HG03442 (cell line): ENCODE data around the gene PLA2G7.
"Not testable (repeated sequence)": the region's sequence is repeated elsewhere in the genome, so short reads cannot be mapped to it uniquely, and the experiment has no call there.

Source experiments
- ATAC-seq: cut with Tn5 transposase; IDR thresholded peaks from one replicate; pipeline ENCODE4 v1.9.1; 2021; ENCODE audit warnings: mild to moderate bottlenecking, moderate library complexity; ENCODE audit not compliant: unreplicated experiment

The PLA2G7 gene

DNA sequence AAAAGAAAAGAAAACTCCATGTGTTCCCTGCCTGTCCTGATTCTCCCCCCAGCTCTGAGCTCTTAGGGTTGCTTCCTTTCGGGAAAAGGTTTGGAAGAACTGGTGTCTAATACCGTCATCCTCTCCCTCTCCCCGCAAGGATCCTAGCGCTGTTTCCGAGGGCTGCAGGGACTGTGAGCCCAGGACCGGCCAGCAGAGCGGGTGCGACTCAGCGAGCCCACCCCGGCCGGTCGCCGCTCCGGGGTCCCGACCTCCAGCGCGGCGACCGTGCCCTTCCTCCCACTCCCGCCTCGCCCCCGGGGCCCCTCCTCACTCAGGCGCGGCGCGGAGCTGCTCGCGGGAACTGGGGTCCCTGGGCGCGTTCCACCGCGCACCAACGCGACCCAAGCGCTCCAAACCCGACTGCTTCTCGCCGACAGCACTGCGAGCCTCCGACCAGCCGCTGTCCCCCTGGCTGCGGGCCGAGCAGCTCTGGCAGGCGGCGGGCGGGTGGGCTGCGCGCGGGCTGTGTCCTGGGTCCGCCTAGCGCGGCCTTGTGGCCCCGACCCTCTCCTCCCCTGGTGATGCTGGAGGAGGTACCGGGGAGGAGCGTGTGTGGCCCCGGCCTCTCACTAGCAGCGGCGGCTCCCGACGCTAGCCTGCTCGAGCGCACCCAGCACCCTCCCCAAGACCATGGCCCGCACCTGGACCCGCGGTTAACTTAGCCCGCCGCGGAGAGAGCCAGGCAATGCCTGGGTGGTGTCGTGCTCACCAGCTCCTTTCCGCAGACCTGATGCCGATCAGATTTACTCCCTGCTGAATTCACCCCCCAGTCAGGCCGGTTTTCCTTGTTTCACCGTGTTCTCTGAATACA lies at the start of gene PLA2G7:
Gene PLA2G7 (minus strand): TSS at position 509 of the 853 bp plus-strand sequence. CDS start 12,484 bp downstream, outside the sequence.
- no peak for ATAC-seq

GRCh38 chr6:46784535-46784934 lies 49.4 kb upstream of the PLA2G7 start:
- no peak for ATAC-seq

DNA sequence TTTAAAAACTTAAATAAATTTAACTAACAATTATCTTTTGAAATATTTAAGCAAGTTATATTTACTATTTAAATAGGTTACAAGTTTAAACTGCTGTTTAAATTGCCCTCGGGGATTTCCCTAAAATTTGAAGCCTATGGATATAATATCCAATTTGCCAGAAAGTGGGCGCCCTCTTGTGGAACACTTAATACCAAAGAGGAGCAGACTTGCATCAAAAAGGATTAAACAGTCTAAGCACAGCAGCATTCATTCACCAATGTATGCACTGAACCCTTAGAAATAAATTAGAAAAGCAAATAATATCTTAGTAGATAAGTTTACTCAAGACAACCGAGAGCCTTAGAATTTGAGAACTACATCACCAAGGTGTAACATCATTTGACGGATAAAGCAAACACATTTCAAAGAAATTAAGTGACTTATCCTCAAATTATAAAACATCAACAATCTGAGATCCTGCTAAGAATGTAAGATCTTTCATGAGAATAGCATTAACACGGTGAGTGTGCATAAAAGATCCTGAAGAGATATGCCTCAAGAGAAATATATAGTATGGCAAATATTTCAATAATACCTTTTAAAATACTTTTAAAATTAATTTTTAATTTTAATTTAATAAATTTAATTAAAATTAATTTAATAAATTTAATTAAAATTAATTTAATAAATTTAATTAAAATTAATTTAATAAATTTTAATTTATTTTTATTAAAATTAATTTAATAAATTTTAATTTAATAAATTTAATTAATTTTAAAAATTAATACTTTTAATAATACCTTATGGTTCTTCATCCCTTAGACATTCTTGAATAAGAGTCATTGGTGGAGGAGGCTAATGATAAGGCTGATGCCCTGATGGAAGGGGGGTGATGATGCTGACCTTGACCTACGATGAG lies 46.6 kb upstream of the PLA2G7 start:
- ATAC-seq = no peak

- no peak for ATAC-seq
Measured at GRCh38 chr6:46777476-46778346, 42.5 kb upstream of the PLA2G7 start.

- ATAC-seq = no peak
Measured at GRCh38 chr6:46776070-46776712, 41.0 kb upstream of the PLA2G7 start.

- ATAC-seq = not testable (repeated sequence)
Measured at GRCh38 chr6:46774736-46775135, 39.6 kb upstream of the PLA2G7 start.

DNA sequence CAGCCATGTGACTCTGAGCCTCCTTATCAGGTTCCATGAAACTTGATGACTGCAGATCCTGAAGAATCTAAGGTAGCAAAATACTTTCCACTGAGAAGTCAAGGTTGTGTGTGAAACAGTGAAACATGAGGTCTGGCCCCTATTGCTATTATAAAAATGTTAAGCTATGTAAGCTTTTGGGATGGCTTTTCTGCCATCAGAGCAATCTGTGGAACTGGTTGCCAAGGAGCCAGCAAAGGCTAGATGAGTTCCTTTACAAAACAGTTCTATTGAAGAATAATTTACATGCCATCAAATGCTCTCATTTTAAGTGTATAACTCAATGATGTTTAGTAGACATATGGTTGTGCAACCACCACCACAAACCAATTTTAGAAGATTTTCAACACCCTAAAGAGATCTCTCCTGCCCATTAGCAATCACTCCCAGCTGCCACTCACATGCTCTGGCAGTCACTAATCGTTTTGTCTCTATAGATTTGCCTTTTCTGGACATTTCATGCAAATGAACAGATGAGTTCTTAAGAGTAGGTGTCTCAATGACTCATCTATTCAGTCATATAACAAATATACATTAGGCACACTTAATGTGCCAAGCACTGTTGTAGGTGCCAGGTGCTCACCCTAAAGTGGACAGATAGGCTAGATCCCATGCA lies 38.2 kb upstream of the PLA2G7 start:
- ATAC-seq = no peak

GRCh38 chr6:46772762-46773161 lies 37.6 kb upstream of the PLA2G7 start:
- peak; percentile 73 for ATAC-seq

GRCh38 chr6:46772016-46772415 lies 36.8 kb upstream of the PLA2G7 start:
- no peak for ATAC-seq

GRCh38 chr6:46764961-46765360 lies 29.8 kb upstream of the PLA2G7 start:
- no peak for ATAC-seq

DNA sequence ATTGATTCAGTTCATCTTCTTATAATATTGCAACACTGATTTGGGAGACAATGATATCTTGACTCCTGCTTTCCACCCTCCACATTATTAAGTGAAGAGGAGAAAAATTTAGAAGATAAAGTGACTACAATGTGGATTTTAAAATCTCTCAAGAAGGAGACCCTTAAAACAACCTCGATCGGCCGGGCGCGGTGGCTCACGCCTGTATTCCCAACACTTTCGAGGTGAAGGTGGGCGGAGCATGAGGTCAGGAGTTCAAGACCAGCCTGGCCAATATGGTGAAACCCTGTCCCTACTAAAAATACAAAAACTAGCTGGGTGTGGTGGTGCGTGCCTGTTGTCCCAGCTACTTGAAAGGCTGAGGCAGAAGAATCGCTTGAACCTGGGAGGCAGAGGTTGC lies 29.1 kb upstream of the PLA2G7 start:
- ATAC-seq = not testable (repeated sequence)

- ATAC-seq = no peak
Measured at GRCh38 chr6:46763466-46763865, 28.3 kb upstream of the PLA2G7 start.

GRCh38 chr6:46760925-46761324 lies 25.8 kb upstream of the PLA2G7 start:
- ATAC-seq = no peak

GRCh38 chr6:46758960-46759753 lies 24.0 kb upstream of the PLA2G7 start:
- no peak for ATAC-seq

DNA sequence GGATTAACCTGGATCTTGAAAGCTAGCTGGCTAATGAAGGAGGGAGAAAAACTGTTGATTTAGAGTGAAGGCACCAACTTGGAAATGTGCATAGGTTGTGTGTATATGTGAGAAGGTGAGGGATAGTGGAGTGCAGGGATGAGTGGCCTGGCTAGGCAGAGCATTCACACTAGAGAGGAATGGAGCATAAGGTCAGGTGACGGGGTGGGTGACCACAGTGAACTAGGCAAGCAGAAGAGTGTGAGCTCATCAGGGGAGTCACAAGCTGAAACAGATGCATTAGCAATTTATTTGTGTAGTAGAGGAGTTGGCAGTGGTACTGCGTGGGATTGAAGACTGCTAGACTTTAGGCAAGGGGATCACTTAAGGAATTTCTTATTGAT lies 22.0 kb upstream of the PLA2G7 start:
- no peak for ATAC-seq

DNA sequence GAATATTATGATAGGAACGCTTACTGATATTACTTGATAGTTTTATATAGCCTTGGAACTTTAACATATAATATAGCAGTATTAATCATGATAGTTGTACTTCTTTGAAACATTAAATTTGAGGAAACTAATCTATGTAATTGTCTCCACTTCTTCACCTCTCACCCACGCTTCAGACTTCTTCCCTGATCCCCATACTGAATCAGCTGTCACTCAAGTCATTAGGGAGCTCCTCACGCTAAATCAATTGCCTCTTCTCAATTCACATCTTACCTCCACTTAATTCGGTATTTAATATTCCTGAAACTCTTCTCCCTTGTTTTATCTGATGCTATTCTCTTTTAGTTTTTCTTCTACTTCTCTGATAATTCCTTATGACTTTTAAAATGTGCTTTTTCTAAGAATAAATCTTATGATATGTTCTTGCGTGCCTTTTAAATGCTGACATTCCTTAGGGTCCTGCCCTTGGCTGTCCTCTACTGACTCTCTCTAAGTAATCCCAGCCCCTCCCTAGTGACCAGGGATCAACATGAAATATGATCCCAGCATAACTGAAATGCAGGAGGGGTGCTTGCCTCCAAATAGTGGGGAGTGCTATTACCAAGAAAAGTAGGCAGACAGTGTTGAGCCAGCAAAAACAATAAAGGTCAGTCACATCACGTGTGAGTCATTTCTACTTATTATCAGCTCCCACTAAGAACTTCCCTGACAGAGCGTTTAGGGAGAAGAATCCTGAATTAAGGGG lies 21.5 kb upstream of the PLA2G7 start:
- ATAC-seq = no peak

DNA sequence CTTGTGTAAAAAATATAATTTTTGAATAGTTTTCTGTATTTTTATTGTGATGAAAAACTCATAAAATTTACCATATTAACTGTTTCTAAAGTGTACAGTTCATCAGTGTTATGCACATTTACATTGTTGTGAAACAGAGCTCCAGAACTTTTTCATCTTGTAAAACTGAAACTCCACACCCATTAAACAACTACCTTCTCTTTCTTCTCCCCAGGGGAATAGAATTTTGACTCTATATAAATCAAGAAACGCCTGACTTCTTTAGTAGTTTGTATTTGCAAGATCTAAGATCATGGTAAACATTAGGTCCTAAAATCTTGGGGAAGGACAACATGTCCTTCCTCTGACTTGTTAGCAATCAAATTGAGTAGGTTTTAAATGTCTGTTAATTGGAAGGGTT lies 20.7 kb upstream of the PLA2G7 start:
- no peak for ATAC-seq

- no peak for ATAC-seq
Measured at GRCh38 chr6:46751658-46752057, 16.5 kb upstream of the PLA2G7 start.
